ENCODE results near the gene SPG7.

The SPG7 gene

DNA sequence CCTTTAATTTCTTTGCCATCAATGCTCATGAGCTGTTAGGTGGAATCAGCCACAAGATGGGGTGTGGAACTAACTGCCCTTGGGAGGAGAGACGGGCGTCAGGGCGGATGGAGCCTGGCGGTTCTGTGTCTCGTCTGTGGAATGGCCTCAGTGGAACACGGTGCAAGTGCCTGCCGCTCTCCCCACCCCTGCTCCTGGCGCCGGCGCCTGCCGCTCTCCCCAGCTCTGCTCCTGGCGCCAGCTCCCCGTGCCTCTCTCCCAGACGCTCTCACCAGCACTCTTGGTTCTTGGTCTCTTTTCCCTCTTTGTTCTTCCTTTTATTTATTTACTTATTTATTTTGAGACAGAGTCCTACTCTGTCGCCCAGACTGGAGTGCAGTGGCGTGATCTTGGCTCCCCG, 39.1 kb downstream of the SPG7 start:
- no peak for DNase-seq (ENCODE audit: low spot score)

DNA sequence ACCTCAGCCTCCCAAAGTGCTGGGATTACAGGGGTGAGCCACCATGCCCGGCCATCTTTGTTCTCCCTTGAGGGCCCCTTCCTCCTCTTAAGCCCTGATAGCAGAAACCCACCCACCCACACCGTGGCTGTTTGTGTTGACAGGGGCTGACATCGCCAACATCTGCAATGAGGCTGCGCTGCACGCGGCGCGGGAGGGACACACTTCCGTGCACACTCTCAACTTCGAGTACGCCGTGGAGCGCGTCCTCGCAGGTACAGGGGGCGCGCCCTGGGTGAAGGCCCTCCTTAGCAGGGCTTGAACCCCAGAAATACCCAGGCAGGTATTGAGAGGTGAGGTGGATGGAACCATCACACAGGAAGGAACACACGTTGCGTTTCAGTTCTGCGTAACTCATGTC, 39.7 kb downstream of the SPG7 start:
- no peak for DNase-seq (ENCODE audit: low spot score)

DNA sequence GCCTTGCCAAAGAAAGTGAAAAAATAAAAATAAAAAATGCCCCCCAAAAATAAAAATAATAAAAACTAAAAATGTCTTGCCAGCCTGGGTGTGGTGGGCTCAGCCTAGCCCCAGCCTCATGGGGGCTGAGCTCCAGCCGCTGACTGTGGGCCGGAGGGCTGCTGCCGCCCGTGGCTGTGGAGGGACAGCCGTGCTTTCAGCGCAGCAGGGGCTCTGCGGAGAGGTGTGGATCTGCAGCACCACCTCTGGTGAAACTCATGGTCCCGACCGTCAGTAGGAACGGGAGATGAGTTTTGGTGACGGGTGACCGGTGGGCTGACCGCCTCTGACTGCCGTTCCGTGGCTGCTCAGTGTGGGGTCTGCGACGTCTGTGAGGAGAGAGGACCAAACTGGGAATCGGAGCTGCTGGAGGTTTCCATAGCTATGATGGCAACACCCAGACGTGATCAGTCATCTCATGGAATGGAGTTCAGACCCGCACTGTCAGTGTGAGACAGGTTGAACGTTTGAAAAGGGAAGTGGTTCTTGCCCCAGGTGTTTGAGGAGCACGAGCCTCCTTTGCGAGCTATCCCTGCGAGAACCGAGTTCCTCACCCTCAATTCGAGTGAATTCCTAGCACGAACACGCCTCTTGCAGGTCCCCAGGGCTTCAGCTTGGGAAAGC, 40.3 kb downstream of the SPG7 start:
- no peak for DNase-seq (ENCODE audit: low spot score)

DNA sequence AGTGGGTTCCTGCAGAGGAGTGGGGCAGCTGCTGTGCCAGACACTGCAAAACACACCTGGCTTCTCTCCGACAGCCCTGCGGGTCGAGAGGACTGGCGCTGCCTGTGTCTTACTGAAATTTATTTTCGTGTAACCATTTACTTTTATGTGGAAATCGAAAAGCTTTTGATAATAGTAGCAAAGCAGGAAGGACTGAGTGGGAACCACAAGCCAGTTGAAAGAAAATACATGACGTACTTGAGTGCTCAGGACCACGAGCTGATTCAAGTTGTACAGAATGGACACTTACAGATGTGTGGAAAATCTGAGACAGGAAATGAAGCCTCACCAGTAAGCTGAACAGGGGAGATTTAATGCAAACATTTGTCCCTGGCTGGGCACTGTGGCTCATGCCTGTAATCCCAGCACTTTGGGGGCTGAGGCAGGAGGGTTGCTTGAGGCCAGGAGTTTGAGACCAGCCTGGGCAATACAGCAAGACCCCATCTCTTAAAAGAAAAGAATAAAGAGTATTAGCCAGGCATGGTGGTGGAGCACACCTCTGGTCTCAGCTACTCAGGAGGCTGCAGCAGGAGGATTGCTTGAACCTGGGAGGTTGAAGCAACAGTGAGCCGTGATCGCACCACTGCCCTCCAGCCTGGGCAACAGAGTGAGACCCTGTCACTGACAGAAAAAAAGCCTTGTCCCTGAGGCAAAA, 41.0 kb downstream of the SPG7 start:
- DNase-seq (ENCODE audit: low spot score): no peak

DNA sequence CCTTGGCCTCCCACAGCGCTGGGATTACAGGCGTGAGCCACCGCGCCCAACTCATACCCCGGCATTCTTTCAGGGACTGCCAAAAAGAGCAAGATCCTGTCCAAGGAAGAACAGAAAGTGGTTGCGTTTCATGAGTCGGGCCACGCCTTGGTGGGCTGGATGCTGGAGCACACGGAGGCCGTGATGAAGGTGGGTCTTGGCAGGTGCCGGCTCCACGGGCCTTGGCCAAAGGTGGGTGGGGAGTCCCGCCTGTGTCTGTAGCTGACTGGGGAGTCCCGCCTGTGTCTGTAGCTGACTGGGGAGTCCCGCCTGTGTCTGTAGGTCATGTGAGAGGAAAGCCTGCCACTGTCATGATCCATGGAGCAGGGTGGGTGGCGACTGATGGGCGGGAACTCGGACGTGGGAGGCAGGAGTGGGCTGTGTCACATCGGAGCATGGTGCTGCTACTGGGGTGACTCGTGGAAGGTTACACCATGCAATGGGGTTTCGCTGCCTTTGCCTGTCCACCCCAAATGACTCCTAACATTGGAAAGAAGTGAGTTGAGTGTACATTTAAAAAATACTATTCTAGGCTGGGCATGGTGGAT, 42.3 kb downstream of the SPG7 start:
- DNase-seq (ENCODE audit: low spot score): no peak

DNA sequence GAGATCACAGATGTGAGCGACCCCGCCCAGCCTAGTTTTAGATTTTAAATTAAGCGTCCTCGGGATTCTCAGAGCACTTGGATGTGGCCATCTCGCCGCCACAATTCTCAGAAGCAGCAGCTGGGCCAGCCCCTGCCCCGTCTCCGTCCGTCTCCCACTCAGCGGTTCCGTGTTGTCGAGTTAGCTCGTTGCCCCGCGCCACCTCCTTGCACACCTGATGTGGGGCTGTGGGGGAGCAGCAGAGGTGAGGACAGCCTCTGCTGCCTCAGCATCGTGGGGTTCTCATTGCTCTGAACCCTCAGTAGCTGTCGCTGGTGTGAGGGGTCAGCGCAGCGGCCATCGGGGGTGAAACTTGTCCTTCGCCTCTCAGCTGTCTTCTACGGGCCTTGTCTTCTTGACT, 44.1 kb downstream of the SPG7 start:
- no peak for DNase-seq (ENCODE audit: low spot score)

DNA sequence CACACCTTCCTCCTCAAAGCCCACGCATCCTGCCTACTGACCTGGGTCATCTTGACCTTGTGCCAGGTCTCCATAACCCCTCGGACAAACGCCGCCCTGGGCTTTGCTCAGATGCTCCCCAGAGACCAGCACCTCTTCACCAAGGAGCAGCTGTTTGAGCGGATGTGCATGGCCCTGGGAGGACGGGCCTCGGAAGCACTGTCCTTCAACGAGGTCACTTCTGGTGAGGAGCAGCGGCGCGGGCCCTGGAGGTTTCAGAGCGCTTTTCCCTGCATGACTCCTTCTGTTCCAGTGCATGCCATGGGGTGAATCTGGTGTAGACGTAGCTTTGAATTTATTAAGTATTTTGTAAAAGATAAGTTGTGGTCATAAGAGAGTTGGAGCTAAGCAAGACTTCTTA, 44.7 kb downstream of the SPG7 start:
- no peak for DNase-seq (ENCODE audit: low spot score)

DNA sequence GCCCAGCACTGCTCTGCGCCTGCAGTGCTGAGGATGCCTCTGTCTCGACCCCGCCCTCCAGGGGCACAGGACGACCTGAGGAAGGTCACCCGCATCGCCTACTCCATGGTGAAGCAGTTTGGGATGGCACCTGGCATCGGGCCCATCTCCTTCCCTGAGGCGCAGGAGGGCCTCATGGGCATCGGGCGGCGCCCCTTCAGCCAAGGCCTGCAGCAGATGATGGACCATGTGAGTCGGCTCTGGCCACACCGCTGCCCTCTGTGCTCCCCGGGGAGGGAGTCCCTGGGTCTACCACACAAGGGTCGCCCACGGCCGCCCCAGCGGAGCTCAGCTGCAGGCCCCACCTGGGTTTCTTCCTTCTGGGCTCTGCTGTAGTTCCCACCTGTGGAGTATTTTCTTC, 45.5 kb downstream of the SPG7 start:
- no peak for DNase-seq (ENCODE audit: low spot score)

DNA sequence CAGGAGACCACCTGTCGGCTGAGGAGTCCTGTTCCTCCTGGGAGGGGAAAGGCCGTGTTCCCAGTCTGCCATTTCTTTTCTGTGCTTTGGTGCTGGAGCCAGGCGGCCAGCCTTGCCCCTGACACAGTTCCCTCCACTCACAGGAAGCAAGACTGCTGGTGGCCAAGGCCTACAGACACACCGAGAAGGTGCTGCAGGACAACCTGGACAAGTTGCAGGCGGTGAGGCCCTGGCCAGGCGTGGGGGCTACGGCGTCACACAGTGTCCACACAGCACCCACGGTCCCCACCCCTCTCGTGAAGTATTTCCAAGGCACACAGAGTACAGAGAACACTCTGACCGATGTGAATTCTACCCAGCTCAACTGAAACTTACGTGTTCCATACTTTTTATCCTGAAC, 46.1 kb downstream of the SPG7 start:
- DNase-seq (ENCODE audit: low spot score): no peak

DNA sequence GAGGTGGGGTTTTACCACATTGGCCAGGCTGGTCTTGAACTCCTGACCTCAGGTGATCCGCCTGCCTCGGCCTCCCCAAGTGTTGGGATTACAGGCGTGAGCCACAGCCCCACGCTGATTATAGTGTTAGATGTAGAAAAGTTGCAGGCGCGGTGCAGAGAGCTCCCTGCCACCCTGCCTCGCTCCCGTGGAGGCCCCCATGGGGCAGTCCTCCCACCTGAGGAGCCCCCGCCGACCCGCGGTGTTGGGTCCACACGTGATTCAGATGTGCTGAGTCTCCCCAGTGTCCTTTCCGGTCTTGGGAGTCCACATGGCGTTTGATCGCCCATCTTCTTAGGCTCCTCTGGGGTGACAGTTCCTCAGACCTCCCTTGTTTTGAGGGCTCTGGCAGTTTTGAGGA, 47.1 kb downstream of the SPG7 start:
- DNase-seq (ENCODE audit: low spot score): no peak

DNA sequence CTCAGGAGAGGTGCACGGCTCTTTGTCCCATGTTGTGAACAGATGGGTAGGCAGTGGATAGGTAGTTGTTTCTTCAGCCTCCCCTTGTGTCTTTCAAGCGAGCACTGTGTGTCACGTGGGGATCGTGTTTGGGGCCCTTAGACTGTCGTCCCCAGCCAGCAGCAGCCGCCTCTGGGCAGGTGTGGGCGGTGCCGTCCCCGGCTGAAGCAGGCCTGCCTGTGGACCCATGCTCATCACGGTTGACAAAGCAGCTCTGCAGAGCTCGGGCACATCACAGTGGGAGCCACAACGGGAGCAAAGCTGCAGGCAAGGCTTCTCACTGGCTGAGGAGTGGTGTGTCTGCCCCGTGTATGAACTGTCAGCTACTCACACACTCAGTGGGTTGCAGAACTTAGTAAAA, 47.6 kb downstream of the SPG7 start:
- no peak for DNase-seq (ENCODE audit: low spot score)

DNA sequence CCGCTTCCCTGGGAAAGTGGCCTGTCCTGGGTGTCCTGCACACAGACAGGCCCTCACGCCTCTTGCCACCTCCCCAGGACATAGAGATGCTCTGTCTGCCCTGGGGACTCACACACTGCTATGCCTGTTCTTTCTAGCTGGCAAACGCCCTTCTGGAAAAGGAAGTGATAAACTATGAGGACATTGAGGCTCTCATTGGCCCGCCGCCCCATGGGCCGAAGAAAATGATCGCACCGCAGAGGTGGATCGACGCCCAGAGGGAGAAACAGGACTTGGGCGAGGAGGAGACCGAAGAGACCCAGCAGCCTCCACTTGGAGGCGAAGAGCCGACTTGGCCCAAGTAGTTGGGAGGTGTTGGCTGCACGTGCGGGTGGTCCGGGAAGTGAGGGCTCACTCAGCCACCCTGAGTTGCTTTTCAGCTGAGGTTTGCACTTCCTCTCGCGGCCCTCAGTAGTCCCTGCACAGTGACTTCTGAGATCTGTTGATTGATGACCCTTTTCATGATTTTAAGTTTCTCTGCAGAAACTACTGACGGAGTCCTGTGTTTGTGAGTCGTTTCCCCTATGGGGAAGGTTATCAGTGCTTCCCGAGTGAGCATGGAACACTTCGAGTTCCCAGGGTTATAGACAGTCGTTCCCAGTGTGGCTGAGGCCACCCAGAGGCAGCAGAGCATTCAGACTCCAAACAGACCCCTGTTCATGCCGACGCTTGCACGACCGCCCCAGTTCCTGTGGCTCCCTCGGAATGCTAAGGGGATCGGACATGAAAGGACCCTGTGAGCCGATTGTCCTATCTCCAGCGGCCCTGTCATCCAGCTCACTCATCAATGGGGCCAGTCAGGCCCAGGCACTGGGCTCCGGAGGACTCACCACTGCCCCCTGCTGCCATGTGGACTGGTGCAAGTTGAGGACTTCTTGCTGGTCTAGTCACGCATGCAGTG, 48.8 kb downstream of the SPG7 start:
- peak; percentile 73 for DNase-seq (ENCODE audit: low spot score)

DNA sequence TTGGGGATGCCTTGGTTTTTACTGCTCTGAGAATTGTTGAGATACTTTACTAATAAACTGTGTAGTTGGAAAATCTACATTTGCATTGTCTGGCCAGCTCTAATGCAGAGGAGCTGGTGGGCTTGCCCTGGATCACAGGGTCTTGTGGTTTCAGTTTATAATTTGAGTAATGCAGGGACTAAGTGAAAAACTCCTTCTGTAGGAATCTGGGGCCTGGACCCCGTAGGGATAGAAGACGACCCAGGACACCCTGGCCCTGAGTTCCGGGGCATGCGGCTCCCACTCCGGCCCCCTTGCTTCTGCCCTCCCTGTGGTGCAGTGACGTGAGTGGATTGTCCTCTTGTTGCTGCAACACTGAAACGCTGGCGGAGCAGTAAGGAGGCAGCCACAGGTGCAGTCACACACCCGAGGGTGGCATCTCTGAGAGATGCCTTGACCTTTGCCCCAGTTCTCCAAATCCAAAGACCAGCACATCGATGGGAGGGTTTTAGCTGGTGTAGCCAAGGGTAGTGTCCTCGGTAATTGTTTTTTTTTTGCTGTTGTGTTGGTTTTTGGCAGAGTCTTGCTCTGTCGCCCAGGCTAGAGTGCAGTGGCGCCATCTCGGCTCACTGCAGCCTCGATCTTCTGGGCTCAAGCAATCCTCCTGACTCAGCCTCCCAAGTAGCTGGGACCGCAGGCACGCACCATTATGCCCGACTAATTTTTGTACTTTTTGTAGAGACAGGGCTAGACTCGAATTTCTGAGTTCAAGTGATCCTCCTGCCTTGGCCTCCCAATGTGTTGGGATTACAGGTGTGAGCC, 49.7 kb downstream of the SPG7 start:
- no peak for DNase-seq (ENCODE audit: low spot score)

DNA sequence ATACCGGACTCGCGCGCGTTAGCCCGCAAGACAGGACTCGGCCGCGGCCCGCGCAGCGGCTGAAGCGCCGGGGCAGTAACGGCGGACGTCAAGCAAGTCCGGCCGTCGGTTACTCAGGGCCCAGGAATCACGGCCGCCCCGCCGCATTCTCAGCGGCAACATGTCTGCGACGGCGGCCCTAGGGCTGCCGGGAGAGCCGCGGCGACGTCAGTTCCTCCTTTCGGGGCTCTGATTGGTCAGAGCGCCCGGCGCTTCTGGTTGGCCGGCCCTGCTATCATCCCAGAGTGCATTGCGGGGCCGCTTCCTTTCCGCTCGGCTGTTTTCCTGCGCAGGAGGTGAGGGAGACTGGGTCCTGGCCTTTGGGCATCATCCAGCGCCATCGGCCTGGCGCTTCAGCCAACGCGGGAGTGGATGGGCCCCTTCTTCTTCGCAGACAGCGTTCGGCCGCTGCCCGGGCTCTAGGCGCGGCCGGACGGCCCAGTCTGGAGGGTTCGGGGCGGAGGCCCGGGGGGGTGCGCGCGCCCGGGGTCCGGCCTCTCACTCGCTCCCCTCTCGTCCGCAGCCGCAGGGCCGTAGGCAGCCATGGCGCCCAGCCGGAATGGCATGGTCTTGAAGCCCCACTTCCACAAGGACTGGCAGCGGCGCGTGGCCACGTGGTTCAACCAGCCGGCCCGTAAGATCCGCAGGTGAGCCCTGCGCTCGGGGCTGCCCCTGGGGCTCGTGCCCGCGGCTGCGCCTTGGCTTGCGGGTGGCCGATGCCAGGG, 52.4 kb downstream of the SPG7 start, which contains the start of gene RPL13:
Gene RPL13, plus strand, starts transcription at position 305 of the 764 bp plus-strand sequence. Its CDS starts 278 bp downstream, at position 583.
- peak; percentile 94 for DNase-seq (ENCODE audit: low spot score)

DNA sequence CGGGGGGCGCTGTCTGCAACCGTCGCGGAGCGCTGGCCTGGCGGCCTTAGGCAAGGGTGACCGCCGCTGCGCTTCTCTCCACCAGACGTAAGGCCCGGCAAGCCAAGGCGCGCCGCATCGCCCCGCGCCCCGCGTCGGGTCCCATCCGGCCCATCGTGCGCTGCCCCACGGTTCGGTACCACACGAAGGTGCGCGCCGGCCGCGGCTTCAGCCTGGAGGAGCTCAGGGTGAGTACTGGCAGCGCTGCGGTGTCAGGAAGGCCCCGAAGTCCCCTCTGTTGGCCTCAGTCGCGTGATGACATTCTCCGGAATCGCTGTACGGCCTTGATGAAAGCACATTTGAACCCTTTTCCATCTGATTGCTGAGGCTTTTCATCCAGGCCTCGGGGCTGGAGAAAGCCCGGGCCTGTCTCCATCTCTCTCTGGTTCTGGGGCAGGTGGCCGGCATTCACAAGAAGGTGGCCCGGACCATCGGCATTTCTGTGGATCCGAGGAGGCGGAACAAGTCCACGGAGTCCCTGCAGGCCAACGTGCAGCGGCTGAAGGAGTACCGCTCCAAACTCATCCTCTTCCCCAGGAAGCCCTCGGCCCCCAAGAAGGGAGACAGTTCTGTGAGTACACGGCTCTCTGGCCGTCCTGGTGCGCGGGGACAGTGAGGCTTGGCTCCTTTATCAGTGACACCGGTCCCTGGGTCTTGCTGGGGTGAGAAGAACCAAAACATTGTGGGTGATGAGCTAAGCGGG, 53.1 kb downstream of the SPG7 start:
- peak; percentile 9 for DNase-seq (ENCODE audit: low spot score)

DNA sequence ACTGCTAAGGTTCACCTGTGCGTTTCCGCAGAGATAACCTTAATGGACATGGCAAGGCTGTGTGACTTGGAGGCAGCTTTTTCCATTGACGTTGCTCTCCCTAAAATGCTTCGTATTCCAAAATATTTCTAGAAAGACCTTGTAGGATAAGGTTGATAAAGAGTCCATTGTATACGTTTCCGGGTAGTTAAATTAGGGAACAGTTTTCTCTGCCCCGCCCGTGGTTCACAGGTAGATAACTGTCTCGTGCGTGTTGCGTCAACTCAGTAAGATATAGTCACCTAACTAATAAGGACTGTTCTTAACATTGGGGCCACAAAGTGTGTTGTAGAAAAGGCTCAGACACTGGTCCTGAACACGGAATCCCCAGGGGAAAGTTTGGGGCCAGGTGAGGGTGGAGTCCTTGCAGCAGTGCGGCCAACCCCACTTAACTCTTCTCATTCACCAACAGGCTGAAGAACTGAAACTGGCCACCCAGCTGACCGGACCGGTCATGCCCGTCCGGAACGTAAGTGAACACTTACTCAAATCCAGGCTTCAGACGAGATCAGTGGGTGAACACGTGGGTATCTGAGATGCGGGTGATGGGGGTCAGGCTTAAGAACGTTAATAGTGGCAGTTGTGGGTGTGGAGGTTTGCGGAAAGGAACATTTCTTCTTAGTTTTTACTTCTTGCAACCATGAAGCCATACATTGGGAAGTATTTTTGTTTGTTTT, 53.8 kb downstream of the SPG7 start:
- DNase-seq (ENCODE audit: low spot score): no peak

DNA sequence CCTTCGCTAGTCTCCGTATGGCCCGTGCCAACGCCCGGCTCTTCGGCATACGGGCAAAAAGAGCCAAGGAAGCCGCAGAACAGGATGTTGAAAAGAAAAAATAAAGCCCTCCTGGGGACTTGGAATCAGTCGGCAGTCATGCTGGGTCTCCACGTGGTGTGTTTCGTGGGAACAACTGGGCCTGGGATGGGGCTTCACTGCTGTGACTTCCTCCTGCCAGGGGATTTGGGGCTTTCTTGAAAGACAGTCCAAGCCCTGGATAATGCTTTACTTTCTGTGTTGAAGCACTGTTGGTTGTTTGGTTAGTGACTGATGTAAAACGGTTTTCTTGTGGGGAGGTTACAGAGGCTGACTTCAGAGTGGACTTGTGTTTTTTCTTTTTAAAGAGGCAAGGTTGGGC, 54.7 kb downstream of the SPG7 start:
- no peak for DNase-seq (ENCODE audit: low spot score)

DNA sequence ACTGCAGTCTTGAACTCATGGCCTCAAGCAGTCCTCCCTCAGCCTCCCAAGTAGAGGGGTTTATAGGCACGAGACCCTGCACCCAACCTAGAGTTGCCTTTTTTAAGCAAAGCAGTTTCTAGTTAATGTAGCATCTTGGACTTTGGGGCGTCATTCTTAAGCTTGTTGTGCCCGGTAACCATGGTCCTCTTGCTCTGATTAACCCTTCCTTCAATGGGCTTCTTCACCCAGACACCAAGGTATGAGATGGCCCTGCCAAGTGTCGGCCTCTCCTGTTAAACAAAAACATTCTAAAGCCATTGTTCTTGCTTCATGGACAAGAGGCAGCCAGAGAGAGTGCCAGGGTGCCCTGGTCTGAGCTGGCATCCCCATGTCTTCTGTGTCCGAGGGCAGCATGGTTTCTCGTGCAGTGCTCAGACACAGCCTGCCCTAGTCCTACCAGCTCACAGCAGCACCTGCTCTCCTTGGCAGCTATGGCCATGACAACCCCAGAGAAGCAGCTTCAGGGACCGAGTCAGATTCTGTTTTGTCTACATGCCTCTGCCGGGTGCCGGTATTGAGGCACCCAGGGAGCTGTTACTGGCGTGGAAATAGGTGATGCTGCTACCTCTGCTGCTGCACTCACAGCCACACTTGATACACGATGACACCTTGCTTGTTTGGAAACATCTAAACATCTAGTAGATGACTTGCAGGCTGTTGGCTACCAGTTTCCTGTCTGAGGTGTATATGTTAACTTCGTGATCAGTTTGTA, 55.6 kb downstream of the SPG7 start:
- DNase-seq (ENCODE audit: low spot score): no peak

Measured in hematopoietic multipotent progenitor cell treated with erythropoietin and hydrocortisone succinate and interleukin-3 and kit ligand, for 15 days (in vitro differentiated cells).